Jurkat, Clone E6-1 (cell line): ENCODE measurements around the gene SGMS1.
"Not testable (repeated sequence)": the region's sequence is repeated elsewhere in the genome, so short reads cannot be mapped to it uniquely, and the experiment has no call there.

Experiments used
- DNase-seq: peaks from one replicate; pipeline ENCODE4 v3.0.0-alpha.2; 2011; ENCODE audit warnings: low read depth, low spot score
- H3K4me3 ChIP-seq: 2 replicates; pipeline ENCODE4 v1.5.1; 2011; ENCODE audit warnings: mild to moderate bottlenecking, low read length, control low read depth, moderate library complexity

The SGMS1 gene

DNA sequence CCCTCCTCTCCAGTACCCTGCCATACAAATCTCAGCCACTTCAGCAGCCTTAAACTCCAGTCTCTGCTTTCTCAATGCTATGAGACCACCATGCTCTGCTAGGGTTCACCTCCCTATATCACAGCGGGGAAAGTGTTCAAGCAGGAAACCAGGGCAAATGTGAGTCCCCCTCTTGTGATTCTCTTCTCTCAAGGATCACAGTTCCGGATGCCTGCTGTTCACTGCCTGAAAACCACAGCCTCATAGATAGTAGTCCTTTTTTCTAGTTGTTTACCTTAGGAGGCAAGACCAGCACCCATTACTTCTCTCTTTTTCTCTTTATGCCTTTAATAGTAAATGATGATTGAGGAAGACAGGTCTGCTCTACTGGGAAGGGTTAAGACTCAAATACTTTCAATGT, 100.8 kb downstream of the SGMS1 start:
- no peak overlapping the region for H3K4me3 ChIP-seq
- DNase-seq, result peak; percentile 81

DNA sequence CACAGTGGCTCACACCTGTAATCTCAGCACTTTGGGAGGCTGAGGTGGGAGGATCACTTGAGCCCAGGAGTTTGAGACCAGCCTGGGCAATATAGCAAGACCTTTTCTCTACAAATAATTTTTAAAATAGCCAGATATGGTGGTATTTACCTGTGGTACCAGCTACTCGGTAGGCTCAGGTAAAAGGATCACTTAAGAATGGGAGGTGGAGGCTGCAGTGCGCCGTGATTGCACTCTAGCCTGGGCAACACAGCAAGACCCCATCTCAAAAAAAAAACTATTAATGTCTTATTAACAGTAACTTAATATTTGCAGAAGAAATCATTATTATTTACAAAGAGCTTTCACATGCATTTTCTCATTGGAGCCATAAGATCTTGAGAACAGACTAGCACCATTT, 103.6 kb downstream of the SGMS1 start:
- DNase-seq, result no peak

DNA sequence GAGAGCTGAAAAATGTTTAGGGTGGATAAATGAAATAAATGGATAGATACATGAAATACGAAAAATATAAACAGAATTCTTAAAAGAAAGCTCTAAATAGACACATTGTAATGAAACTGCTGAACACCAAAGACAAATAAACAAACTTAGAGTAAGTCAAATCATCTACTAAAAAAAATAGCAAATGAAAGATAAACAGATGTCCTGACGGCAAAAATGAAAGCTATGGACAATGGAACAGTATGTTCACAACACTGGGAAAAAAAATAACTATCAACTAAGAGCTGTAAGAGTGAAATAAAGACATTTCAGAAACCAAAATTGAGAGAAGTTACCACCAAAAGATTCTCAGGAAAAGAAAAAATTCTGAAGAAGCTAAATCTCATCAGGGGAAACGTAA, 106.1 kb downstream of the SGMS1 start:
- H3K4me3 ChIP-seq, result no peak overlapping the region
- no peak for DNase-seq

More for the DNA sequence above, 103.6 kb downstream of the SGMS1 start:
- no peak overlapping the region for H3K4me3 ChIP-seq

DNA sequence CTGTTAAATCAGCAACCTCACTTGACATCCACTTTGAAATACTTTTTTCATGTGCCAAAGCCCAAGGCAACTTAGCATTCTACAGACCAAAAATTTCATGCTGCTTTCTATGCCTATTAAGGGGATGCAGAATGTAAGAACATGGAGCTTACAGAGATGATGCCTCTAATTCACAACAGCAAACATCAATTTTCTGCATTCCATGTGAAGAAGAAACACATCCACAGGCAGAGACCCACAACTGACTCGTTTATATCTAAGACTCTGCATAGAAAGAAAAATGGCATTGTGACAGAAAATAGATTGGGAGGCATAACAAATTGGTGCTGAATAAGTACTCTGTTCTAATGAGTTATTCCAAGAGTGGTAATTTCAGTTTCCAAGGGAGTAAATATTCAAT, 107.6 kb downstream of the SGMS1 start:
- H3K4me3 ChIP-seq, result no peak overlapping the region
- no peak for DNase-seq

DNA sequence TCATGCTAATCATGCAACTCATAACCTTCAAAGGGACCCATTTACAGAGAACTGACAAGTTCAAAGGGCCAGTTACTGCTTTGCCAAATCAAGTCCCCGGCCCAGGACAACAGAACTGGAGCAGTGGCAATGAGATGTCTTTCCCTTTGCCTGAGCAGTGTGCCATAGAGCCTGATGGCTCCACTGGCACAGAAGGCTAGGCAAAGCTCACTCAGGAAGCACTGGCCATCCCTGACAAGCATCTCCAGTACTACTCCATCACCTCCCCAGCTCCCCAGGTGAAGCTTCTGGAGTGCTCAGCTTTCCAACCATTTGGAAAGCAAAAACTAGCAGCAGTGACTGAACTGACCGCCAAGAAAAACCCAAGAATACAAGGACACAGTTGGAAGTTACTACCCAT, 108.3 kb downstream of the SGMS1 start:
- H3K4me3 ChIP-seq, result no peak overlapping the region
- DNase-seq, result no peak

DNA sequence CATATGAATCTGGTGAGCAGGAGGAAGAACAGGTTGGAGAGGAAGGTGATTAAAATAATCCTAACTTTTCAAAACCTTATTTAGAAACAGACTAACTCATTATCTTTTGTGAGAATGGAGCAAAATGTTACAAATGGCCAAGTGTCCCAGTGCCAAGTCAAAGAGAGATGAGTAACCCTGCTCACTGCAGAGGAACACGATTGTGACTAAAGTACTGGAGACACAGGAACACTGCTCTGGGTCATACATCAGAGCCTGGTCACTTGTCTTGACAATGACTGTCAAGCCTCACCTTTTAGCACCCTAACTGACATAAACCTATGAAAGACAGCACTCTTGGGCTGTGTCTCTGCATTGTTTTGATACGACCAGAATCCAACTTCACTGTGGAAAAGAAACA, 108.8 kb downstream of the SGMS1 start:
- no peak overlapping the region for H3K4me3 ChIP-seq
- no peak for DNase-seq

DNA sequence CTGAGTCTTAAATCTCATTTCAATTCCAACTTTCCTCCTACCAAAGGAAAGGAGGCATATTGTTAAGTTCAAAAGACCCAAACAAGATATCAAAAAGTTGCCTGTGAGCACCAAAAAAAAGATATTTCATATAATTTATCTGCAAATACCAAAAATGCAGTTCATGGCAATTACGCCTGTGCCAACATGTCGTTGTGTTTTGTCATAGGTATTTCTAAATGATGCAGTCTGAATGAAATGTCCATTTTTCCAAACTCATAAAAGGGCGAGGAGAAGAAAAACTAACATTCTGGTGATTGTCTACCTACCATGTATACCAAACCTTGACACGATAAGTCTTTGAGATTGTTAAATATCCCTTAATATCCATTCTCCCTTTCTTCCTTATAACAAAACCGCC, 109.8 kb downstream of the SGMS1 start:
- no peak overlapping the region for H3K4me3 ChIP-seq
- DNase-seq, result no peak

DNA sequence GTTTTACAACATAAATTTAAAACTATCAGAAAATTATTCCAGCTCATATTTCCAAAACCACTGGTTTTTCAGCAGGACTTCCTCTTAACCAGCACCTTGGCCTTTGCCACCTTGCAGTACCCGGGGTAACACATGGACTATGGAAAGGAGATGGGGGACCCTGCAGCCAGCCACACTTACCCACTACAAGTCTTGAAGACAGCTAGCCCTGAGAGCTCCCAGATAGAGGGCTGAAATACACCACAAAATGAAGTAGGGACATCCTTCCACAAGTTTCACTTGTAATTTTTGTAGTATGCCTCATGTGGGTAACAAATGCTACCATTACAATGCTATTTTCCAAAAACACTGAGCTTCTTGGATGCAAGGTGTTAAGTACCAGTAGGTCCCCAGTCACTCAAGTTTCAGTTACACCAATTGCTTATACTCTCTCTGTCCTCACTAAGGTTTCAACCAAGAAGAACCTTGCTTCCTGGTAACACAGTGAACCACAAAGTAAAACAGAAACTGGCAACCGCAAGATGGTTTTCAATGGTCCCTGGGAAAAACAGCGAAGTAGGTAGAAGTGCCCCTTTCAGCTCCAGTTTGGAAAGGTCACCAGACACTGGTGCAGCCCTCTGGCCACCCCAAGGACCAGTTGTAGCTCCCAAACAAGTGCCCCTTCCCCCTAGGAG, 110.9 kb downstream of the SGMS1 start:
- no peak overlapping the region for H3K4me3 ChIP-seq
- DNase-seq, result peak; percentile 48

DNA sequence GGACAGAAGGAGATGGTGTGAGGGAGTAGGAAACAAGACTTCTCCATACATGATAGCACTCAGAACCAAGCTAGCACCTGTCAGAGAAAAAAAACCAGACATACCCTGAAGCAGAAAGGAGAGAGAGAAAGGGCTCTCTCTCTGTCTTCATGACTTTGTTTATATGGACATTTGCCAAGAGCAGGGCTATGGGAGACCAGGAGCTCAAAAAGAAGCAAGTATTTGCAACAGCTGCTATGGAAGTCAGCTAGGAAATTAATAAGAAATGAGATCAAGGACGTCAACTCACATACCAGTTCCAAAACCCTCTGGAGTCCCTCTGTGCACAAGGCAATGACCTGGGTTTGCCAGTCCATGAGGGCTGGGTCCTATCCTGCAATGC, 111.6 kb downstream of the SGMS1 start:
- no peak for DNase-seq
- H3K4me3 ChIP-seq, result no peak overlapping the region

DNA sequence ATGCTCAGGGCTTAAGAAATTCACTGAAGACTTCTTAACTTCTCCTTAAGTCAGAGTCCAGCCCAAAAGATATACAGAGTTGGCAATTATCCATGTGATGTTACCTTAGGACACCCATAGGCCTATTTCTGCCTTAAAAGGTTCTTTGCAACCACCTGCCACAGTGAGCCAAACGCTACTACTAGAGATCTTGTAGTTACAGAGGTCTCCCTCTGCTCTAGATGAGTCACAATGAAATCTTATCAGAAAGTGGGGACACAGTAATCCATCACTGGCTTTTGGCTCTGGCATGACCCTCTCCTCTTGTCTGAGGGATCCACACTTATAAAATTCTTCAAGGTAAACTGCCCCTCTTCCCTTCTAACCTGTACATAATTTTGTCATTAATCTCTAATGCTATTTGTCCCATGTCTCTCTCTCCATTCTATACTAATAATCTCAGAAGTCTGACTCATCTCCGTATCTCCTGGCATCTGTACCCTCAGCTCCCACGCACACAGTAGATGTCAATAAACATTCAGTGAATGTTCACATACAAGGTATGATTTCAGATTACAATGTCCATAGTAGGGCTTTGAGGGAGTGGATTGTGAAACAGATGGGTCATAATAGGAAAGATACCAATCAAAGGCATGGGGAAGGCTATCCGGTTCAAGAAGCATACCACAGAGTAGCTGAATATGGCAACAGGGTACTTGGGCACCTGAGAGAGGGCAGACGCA, 112.1 kb downstream of the SGMS1 start:
- no peak for DNase-seq
- no peak overlapping the region for H3K4me3 ChIP-seq

DNA sequence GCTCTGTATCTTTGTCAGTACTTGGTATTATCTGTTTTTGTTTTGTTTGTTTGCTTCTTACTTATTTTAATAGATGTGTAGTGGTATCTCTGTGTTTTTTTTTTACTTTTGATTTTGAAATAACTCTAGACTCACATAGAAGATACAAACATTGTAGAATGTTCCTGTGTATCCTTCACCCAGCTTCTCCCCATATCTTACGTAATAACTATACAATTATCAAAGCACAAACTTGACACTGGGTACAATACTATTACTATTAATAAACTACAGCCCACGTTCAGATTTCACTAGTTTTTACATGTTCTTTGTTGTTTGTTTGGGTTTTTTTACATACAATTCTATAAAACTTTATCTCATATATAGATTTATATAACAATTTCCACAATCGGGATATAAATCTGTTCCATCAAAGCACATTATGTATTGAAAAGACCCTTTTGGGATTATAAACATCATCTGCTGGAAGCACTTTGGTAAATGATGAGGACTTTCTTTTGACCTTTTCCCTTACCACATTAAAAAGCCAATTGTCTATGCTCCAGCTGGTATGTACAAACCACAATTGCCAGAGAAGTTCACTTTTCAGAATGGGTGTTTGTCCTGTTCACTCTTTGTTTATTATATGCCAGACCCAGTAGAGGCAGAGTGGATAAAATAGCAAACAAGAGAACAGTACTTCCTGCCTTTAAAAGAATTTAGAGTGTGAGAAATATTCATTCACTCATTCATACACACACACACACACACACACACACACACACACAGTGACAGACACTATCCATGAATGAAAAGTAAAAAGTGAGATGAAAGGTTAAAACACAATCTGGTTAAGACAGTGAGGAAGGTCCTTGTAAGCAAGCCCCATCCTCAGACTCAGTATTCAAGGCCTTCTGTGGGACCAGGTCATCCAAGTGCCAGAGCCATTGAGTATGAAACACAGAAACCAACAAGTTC, 113.0 kb downstream of the SGMS1 start:
- H3K4me3 ChIP-seq, result no peak overlapping the region
- no peak for DNase-seq

DNA sequence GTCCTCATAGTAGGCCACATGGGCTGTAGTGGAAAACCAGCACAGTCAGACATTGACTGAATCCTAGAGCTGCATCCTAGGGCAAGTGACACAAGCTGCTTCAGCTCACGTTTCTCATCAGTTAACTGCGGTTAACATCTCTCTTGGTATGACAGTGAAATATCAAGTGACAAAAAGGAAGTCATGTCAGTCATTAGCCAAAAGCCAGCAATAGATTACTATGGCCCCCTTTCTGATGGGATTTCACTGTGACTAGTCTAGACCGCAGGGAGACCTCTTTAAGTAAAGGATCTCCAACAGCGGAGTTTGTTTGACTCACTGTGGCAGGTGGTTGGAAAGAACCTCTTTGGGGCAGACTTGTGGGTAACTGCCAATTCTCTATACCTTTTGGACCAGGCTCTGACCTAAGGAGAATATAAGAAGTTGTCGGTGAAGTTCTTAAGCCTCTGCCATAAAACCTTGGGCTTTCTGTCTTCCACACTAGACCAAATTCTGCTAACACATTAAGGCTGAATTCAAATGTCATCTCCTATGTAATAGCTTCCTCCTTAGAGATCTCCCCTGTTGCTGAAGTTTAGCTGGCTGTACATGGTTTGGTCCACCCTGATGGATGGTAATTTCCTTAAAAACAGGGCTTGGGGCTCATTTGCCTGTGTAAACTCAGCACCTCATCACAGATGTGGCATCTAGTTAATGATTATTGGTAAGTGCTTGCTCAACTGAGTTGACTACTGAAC, 115.3 kb downstream of the SGMS1 start:
- no peak overlapping the region for H3K4me3 ChIP-seq
- no peak for DNase-seq

DNA sequence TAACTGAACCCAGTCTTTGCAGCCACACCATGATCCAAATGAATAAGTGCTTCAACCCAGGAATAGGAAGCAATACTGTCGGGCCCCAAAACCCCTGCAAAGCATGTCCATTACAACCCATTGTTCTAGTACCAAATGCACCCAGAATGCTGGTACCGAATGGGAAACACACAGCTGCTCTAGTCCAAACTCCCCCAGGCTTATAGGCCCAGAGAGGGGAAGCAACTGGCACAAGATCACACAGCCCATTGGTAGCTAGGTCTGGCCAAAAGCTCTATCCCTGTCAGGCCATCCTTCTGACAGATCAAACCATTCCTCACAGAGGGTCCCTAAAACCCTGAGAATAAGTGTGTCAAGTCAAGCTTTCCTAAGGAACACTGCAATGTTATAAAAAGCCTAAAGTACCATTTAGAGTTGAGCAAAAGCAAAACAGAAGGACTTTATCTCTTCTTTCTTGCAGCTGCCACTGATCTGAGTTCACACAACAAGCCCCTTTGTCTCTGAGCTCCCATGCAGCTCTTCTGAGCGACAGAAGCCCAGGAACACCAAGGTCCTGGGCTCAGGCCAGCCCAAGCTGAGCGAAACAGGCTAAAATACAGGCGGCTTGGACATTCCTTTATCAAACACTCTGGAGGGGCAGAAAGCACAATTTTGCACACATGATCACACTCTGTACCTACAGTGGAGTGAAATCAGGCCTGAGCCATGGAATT, 116.7 kb downstream of the SGMS1 start:
- H3K4me3 ChIP-seq, result no peak overlapping the region
- DNase-seq, result no peak

DNA sequence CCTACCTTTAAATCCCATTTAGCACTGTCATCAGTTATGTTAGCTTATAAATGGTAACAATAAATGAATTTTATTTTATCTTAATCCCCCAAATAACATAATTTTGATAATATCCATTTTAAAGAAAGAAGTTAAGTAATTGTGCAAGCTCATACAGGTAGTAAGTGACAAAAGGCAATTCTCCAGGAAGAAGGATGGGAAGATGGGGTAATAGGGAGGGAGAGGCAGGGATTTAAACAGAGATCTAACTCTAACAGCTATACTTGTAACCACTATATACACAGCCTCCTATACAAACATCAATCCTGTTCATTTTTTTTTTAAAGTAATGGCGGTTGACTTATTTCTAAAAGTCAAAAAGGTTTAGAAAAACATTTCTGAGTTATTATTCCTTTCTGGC, 119.4 kb downstream of the SGMS1 start:
- no peak for DNase-seq
- H3K4me3 ChIP-seq, result no peak overlapping the region

DNA sequence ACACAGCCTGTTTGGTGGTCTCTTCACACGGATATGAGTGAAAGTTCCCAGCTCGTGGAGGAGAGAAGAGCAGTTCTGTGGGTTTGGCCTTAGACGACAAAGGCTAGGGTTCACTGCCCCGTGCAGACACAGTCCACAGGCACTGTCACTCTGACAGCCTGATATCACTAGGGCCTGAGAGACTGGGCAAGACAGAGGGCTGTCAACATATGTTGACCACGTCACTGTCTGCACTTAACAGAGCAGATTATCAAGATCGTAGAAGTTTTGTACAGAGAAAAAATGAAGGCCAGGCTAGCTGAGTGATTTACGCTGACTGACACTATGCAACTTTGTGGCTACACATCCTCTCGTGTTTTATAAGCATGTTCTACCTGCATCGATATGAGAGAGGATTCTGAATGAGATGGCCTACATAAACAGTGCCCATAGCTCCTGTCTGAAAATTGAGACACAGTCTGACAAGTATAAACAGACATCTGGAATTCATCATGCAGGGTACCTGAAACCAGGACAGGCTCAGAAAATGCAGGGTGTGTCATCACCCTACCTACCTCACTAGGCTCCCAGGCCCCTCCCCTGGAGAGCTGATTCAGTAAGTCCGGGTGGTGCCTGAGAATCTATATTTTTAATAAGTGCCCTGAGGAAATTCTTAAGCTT, 120.0 kb downstream of the SGMS1 start:
- H3K4me3 ChIP-seq, result no peak overlapping the region
- DNase-seq, result no peak

DNA sequence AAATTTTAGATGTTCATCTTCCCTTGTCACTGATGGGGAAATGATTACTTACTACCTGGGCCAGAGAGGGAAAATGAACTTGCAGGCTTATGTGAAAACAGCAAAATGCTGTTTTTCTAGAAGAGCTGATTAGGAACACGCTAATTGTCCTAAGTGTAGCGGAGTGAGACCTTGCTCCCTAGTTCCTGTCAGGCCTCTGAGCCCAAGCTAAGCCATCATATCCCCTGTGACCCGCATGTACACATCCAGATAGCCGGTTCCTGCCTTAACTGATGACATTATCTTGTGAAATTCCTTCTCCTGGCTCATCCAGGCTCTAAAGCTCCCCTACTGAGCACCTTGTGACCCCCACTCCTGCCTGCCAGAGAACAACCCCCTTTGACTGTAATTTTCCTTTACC, 120.6 kb downstream of the SGMS1 start:
- H3K4me3 ChIP-seq, DNase-seq: not testable (repeated sequence)

DNA sequence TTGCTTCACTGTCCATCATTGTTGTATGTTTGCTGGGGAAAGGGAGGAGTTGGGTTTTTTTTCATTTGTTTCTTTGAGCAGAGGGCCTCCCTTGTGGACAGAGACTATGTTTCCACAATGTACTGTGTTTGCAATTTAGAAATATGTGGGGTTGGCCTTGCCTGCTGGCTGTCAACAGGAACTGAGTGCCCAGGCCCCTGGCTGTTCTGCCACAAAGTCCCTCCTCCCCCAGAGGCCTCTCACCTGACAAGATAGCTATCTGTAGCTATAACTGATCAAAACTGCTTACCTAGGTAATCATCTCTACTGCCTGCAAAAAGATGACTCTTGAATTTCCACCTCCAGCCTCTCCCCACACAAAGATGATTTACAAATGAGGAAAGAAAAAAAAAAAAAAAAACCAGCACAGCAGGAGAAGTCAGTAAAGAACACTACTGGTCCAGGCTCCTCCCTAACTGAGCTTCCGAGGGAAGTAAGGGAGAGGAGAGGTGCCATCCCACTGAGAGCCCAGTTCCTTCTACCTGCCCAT, 121.8 kb downstream of the SGMS1 start:
- no peak overlapping the region for H3K4me3 ChIP-seq
- DNase-seq, result no peak

DNA sequence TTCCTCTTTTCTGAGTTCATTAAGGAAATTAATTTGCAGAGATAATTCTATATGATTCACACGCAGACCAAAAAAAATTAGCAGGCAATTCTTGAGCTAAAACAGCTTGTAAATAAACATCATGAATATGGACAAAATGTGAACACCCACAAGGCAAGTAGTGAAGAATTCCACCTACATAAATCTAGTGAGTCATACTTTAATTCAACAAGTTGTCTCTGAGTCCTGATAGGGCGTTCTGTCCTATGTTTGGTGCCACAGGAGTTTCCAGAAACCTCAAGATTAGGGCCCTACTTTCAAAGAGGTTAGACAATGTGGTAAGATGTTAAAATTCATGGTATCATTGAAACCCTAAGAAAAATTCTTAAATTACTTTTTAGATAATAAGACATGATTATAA, 122.3 kb downstream of the SGMS1 start:
- no peak overlapping the region for H3K4me3 ChIP-seq
- DNase-seq, result no peak
